H1 (cell line): ENCODE measurements around the gene NT5C3B. TPM values are rescaled to one million over a fixed set of nuclear protein-coding genes. Genes with fewer than 3 reads are reported as not detected.

Experiments used
- CTCF ChIA-PET: fragments of 300-600 bp; sonication (Branson Sonifier 250); formaldehyde crosslinking; loops from one replicate; lab custom pipeline; 2021; ENCODE audit not compliant: partially characterized antibody; lab: Charles Lee
- POLR2A ChIA-PET: fragments of 300-600 bp; sonication (Branson Sonifier 250); formaldehyde crosslinking; loops from one replicate; lab custom pipeline; 2021; ENCODE audit warnings: inconsistent platforms; ENCODE audit not compliant: partially characterized antibody; lab: Charles Lee
- DNase-seq, 2 experiments: peaks; one replicate each; pipeline versions ENCODE4 v3.0.0 to v3.0.0-alpha.2; 2010 to 2022; ENCODE audit warnings: low spot score in 2 of 2, low read depth in 1 of 2, mixed read lengths in 1 of 2
- FAIRE-seq: peaks from 2 replicates; lab custom pipeline; 2011; peaks lifted over from hg19 to GRCh38; lab: Jason Lieb, UNC
- H2AFZ ChIP-seq: 2 replicates; pipeline ENCODE4 v1.8.1; 2012; ENCODE audit warnings: low read length, inconsistent platforms
- H2AK5ac ChIP-seq: 2 replicates; pipeline ENCODE4 v1.6.1; 2013; ENCODE audit warnings: low read depth, low read length
- H2BK120ac ChIP-seq: replicated peaks from 2 replicates; pipeline ENCODE3; 2013; ENCODE audit warnings: low read depth, low read length, inconsistent platforms
- H2BK12ac ChIP-seq: 2 replicates; pipeline ENCODE4 v1.6.1; 2013; ENCODE audit warnings: low read depth, low read length
- H2BK15ac ChIP-seq: 2 replicates; pipeline ENCODE4 v1.6.1; 2013; ENCODE audit warnings: low read length
- H2BK20ac ChIP-seq: 2 replicates; pipeline ENCODE4 v1.6.1; 2013; ENCODE audit warnings: low read length
- H2BK5ac ChIP-seq: 2 replicates; pipeline ENCODE4 v1.6.1; 2013; ENCODE audit warnings: low read depth, low read length
- H3K14ac ChIP-seq: 2 replicates; pipeline ENCODE4 v1.6.1; 2013; ENCODE audit warnings: inconsistent platforms; ENCODE audit not compliant: insufficient read length
- H3K18ac ChIP-seq: 2 replicates; pipeline ENCODE4 v1.6.1; 2013; ENCODE audit warnings: low read length; ENCODE audit errors: extremely low read depth
- H3K23ac ChIP-seq: 2 replicates; pipeline ENCODE4 v1.6.1; 2013; ENCODE audit warnings: inconsistent platforms; ENCODE audit not compliant: insufficient read length
- H3K23me2 ChIP-seq: 2 replicates; pipeline ENCODE4 v1.6.1; 2013; ENCODE audit warnings: low read depth, low read length
- H3K27ac ChIP-seq: 2 replicates; pipeline ENCODE4 v1.6.1; 2011; ENCODE audit warnings: low read depth, low read length, inconsistent platforms
- H3K27me3 ChIP-seq, 4 experiments: replicated peaks in 1 of 4; 1 replicate in 1 of 4; 2 replicates in 3 of 4; pipeline versions ENCODE4 v1.6.1 to v1.8.1; 2011 to 2013; ENCODE audit warnings: low read length in 3 of 4, mild to moderate bottlenecking in 3 of 4, inconsistent platforms in 2 of 4, mixed read lengths in 2 of 4, moderate library complexity in 1 of 4; ENCODE audit not compliant: control insufficient read depth in 3 of 4, insufficient read depth in 3 of 4; ENCODE audit errors: extremely low read depth in 1 of 4
- H3K36me3 ChIP-seq, 4 experiments: 2 replicates each; pipeline versions ENCODE4 v1.6.1 to v1.8.1; 2011 to 2013; ENCODE audit warnings: mild to moderate bottlenecking in 4 of 4, low read length in 3 of 4, moderate library complexity in 2 of 4, control low read depth in 1 of 4, inconsistent platforms in 1 of 4; ENCODE audit not compliant: insufficient read depth in 4 of 4, control insufficient read depth in 2 of 4
- H3K4ac ChIP-seq: replicated peaks from 2 replicates; pipeline ENCODE3; 2013; ENCODE audit warnings: low read length, low read depth, mixed read lengths, inconsistent platforms; ENCODE audit not compliant: insufficient read length
- H3K4me1 ChIP-seq, 4 experiments: replicated peaks in 1 of 4; 1 replicate in 1 of 4; 2 replicates in 3 of 4; pipeline versions ENCODE4 v1.6.1 to v1.8.1; 2011 to 2013; ENCODE audit warnings: low read length in 3 of 4, inconsistent platforms in 2 of 4, mixed read lengths in 1 of 4; ENCODE audit not compliant: insufficient read depth in 4 of 4, control insufficient read depth in 3 of 4
- H3K4me2 ChIP-seq, 2 experiments: 2 replicates each; pipeline versions ENCODE4 v1.6.1 to v1.8.1; 2011 to 2013; ENCODE audit warnings: low read depth in 2 of 2, low read length in 2 of 2, control low read depth in 1 of 2, inconsistent platforms in 1 of 2, mild to moderate bottlenecking in 1 of 2; ENCODE audit not compliant: insufficient read depth in 1 of 2
- H3K4me3 ChIP-seq, 4 experiments: fragments of 200-600, 300-600 bp in 1 of 4; sonication (generic), shearing (Covaris generic), sonication (Bioruptor Twin) in 1 of 4; 2 replicates each; pipeline versions ENCODE4 v1.5.1 to v1.8.1; 2011 to 2016; ENCODE audit warnings: low read length in 4 of 4, low read depth in 3 of 4, control low read depth in 2 of 4, inconsistent platforms in 2 of 4, mild to moderate bottlenecking in 2 of 4, mixed read lengths in 1 of 4, moderate library complexity in 1 of 4; ENCODE audit not compliant: insufficient read depth in 2 of 4; ENCODE audit errors: extremely low read depth in 1 of 4
- H3K56ac ChIP-seq: replicated peaks from 2 replicates; pipeline ENCODE3; 2013; ENCODE audit warnings: low read depth, mild to moderate bottlenecking, mixed read lengths, low read length, inconsistent platforms; ENCODE audit not compliant: insufficient read length
- H3K79me1 ChIP-seq: 2 replicates; pipeline ENCODE4 v1.6.1; 2013; ENCODE audit warnings: low read depth, low read length, control low read depth
- H3K79me2 ChIP-seq, 2 experiments: 2 replicates each; pipeline versions ENCODE4 v1.6.1 to v1.8.1; 2012 to 2013; ENCODE audit warnings: low read length in 2 of 2, mild to moderate bottlenecking in 2 of 2, inconsistent platforms in 1 of 2; ENCODE audit not compliant: insufficient read depth in 2 of 2, control insufficient read depth in 1 of 2
- H3K9ac ChIP-seq, 4 experiments: replicated peaks in 1 of 4; 1 replicate in 1 of 4; 2 replicates in 3 of 4; pipeline versions ENCODE4 v1.6.1 to v1.8.1; 2011 to 2013; ENCODE audit warnings: low read depth in 3 of 4, low read length in 3 of 4, control low read depth in 2 of 4, mild to moderate bottlenecking in 2 of 4, moderate library complexity in 2 of 4, inconsistent platforms in 1 of 4; ENCODE audit errors: extremely low read depth in 1 of 4
- H3K9me3 ChIP-seq, 2 experiments: 2 replicates each; pipeline versions ENCODE4 v1.6.1 to v1.8.1; 2012 to 2013; ENCODE audit warnings: mild to moderate bottlenecking in 2 of 2, moderate library complexity in 2 of 2, control low read depth in 1 of 2, inconsistent platforms in 1 of 2, low read depth in 1 of 2, low read length in 1 of 2, mixed read lengths in 1 of 2; ENCODE audit not compliant: insufficient read depth in 2 of 2
- H4K20me1 ChIP-seq, 2 experiments: replicated peaks in 1 of 2; 2 replicates each; pipeline versions ENCODE3 to v1.8.1; 2011 to 2013; ENCODE audit warnings: inconsistent platforms in 2 of 2, low read length in 2 of 2, mild to moderate bottlenecking in 1 of 2; ENCODE audit not compliant: insufficient read depth in 2 of 2, control insufficient read depth in 1 of 2
- H4K5ac ChIP-seq: 2 replicates; pipeline ENCODE4 v1.6.1; 2013; ENCODE audit warnings: low read length, low read depth, mixed read lengths, inconsistent platforms; ENCODE audit not compliant: insufficient read length
- H4K8ac ChIP-seq: 2 replicates; pipeline ENCODE4 v1.8.0; 2013; ENCODE audit warnings: mild to moderate bottlenecking, moderate library complexity, low read length, inconsistent platforms; ENCODE audit not compliant: insufficient read depth; ENCODE audit errors: extremely low read depth
- H4K91ac ChIP-seq: replicated peaks from 2 replicates; pipeline ENCODE3; 2013; ENCODE audit warnings: low read length, mixed read lengths, inconsistent platforms; ENCODE audit not compliant: insufficient read length
- BRCA1 ChIP-seq: IDR thresholded peaks from 2 replicates; pipeline ENCODE4 v1.6.1; 2012; ENCODE audit warnings: low read depth, low read length, improper control_type of control experiment
- HDAC6 ChIP-seq: IDR thresholded peaks from one replicate; pipeline ENCODE4 v1.7.1; 2012; ENCODE audit warnings: low read depth, mild to moderate bottlenecking, inconsistent platforms, low read length, moderate library complexity
- MAFK ChIP-seq: IDR thresholded peaks from 2 replicates; pipeline ENCODE4 v1.6.1; 2012; ENCODE audit warnings: low read depth, mild to moderate bottlenecking, improper control_type of control experiment, low read length
- NRF1 ChIP-seq: IDR thresholded peaks from 2 replicates; pipeline ENCODE4 v1.6.1; 2011; ENCODE audit warnings: mild to moderate bottlenecking, low read depth, low read length, improper control_type of control experiment
- PHF8 ChIP-seq: fragments of 200-600 bp; sonication (generic); conservative IDR thresholded peaks from 2 replicates; pipeline ENCODE4 v1.7.1; 2012; ENCODE audit warnings: low read depth, mild to moderate bottlenecking, inconsistent platforms, low read length, moderate library complexity
- POLR2A ChIP-seq, 2 experiments: IDR thresholded peaks; 1 replicate in 1 of 2; 2 replicates in 1 of 2; pipeline ENCODE4 v1.6.1; 2011; ENCODE audit warnings: low read depth in 2 of 2, low read length in 2 of 2, mild to moderate bottlenecking in 2 of 2; ENCODE audit errors: control extremely low read depth in 1 of 2
- POLR2AphosphoS5 ChIP-seq: IDR thresholded peaks from 2 replicates; pipeline ENCODE4 v1.6.1; 2011; ENCODE audit warnings: low read depth, low read length
- SRF ChIP-seq: IDR thresholded peaks from 2 replicates; pipeline ENCODE4 v1.6.1; 2011; ENCODE audit warnings: mild to moderate bottlenecking, low read depth, low read length, moderate library complexity
- TAF7 ChIP-seq: optimal IDR thresholded peaks from 2 replicates; pipeline ENCODE3; 2011; ENCODE audit warnings: low read depth, mild to moderate bottlenecking, inconsistent platforms, low read length, moderate library complexity, borderline replicate concordance
- TCF12 ChIP-seq: IDR thresholded peaks from 2 replicates; pipeline ENCODE4 v1.6.1; 2011; ENCODE audit warnings: low read depth, mild to moderate bottlenecking, low read length
- WGBS, 2 experiments: shearing (Covaris generic) in 1 of 2; methylation state at CpG; one replicate each; pipeline versions ENCODE4 v1.1.6 to v1.1.7; 2013 to 2015; ENCODE audit warnings: low lambda C conversion rate in 2 of 2, mixed read lengths in 2 of 2, inconsistent platforms in 1 of 2, low coverage in 1 of 2, missing lambda C conversion rate in 1 of 2; ENCODE audit not compliant: insufficient replicate concordance in 2 of 2, insufficient coverage in 1 of 2, insufficient read length in 1 of 2; ENCODE audit errors: extremely low coverage in 1 of 2, missing lambda C conversion rate in 1 of 2; 5-methylcytosine and 5-hydroxymethylcytosine counted together
- polyA plus RNA-seq, 7 experiments: library from polyadenylated mRNA; depleted of rRNA in 3 of 7; stranded (reverse) in 5 of 7; unstranded in 2 of 7; fragments of >200 nt in 5 of 7; fragments of 200-250 nt in 2 of 7; gene quantifications; 1 replicate in 5 of 7; 2 replicates in 1 of 7; 4 replicates in 1 of 7; pipeline versions ENCODE4 v1.2.1 to v1.2.3, GENCODE V29; 2011 to 2013; ENCODE audit warnings: missing spikeins in 2 of 7, mixed read lengths in 2 of 7
- total RNA-seq: library from RNA; stranded (reverse); fragmentation: NEBNext Ultra II Directional; extraction: Animal tissue kit (Norgen Biotek cat#: 25700); gene quantifications from 2 replicates; pipeline ENCODE4 v1.2.1, GENCODE V29; 2021
- TF ChIP-seq, protein P1 (sequence below): IDR thresholded peaks from 2 replicates; pipeline ENCODE4 v1.6.1; 2012; ENCODE audit warnings: inconsistent platforms

NT5C3B gene
- total and polyA plus RNA-seq, 2 of the 8 experiments (the other 6 are each of a cell fraction or from before 2014, with no cell fraction given): 68.7 to 94.5 TPM

DNA sequence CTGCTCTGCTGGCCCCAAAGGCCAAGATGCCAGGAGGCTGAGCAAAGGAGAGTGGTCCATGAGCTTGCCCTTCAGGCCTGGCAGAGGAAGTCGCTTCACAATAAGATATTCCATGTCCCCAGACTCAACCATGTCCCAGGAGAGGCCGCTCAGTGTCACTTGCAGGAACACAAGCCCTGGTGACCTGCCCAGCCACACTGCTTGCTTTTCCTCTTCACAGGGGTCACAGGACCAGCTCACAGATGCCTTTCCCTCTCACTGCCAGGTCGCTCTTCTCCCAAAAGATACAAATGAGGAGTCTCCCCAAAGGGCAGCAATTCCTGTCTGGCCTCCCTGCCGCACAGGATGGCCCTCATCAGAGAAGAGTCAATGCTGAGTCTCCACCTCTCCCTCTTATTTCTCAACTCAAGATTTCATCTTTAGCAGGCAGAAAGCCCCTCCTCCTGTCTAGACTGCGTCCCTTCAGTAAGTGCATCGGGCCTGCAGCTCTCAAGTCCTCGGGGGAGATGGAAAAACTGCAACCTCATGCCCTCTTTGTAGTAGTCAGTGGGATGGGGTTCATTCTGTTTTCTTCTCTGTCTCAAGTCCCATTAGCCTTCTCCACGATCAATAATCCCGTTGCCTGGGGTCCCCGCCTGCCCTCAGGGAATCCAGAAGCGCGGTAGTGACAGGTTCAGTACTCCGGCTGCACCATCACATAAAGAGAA lies 54.5 kb downstream of the NT5C3B start:
- Histone ChIP-seq H2BK12ac (peak overlapping the region; percentile 68; the same call in 1 of the 2 replicates), H3K27me3 (no peaks in the 10 kb centered on the region), H2BK5ac (no peak overlapping the region; the same call in 1 of the 2 replicates), H3K4me3 (no peak overlapping the region), H2AK5ac (peak overlapping the region; percentile 8), H4K20me1 (peaks cover 0 to 11% of the 10 kb centered on the region in 2 experiments), H2BK15ac (peak overlapping the region; percentile 72; the same call in 1 of the 2 replicates), H3K14ac (no peak overlapping the region), H4K8ac (no peak overlapping the region), H3K4me2 (no peak overlapping the region), H3K27ac (no peak overlapping the region), H3K18ac (peak overlapping the region; percentile 32; the same call in 1 of the 2 replicates), H3K4me1 (peaks cover 0 to 30% (median 16%) of the 10 kb centered on the region in 4 experiments; a peak in 6 of 7 replicates), H3K9me3 (no peaks in the 10 kb centered on the region), H3K79me1 (peaks cover 15% of the 10 kb centered on the region), H3K23me2 (peaks cover 16% of the 10 kb centered on the region), H2BK120ac (no peak overlapping the region), H4K91ac (no peak overlapping the region), H3K9ac (no peak overlapping the region), H3K56ac (no peak overlapping the region), H2BK20ac (no peak overlapping the region), H2AFZ (no peak overlapping the region), H3K36me3 (no peaks in the 10 kb centered on the region), H3K79me2 (peaks cover 0 to 57% of the 10 kb centered on the region in 2 experiments; a peak in 3 of 4 replicates), H3K4ac (no peak overlapping the region), H3K23ac (no peak overlapping the region), H4K5ac (no peak overlapping the region)
- CTCF ChIA-PET: interaction anchor here (1.4 to 6.8 kb wide), 5 partner anchors 13 to 129 kb away, joined by 3 to 55 read pairs (median 6); partner anchors contain the start of gene P3H4
- POLR2A ChIA-PET: interaction anchor here (1.2 to 9.3 kb wide), 6 partner anchors 11 to 91 kb away, joined by 3 to 84 read pairs (median 6); partner anchors contain the start of genes EIF1 and HAP1
- DNase-seq (no peak), FAIRE-seq (no peak)
- TF ChIP-seq TCF12 (no peak), POLR2AphosphoS5 (no peak), MAFK (no peak), NRF1 (no peak), POLR2A (IDR thresholded peaks at IDR 0.05; ENCODE audit: control extremely low read depth in 1 of 2, low read depth in 2 of 2, low read length in 2 of 2) (no peak), SRF (no peak), TAF7 (no peak), PHF8 (no peak), BRCA1 (no peak), HDAC6 (no peak)
- TF ChIP-seq, protein P1, sequence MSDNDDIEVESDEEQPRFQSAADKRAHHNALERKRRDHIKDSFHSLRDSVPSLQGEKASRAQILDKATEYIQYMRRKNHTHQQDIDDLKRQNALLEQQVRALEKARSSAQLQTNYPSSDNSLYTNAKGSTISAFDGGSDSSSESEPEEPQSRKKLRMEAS: no peak
- WGBS, 2 experiments: 91% methylated on average over 13 of the region's 13 CpGs; no CpG with 5 or more reads in 1 of the 2 experiments
